Colonic mucosa (tissue), 4 donors: ENCODE results near the gene OR52E4. TPM values are rescaled to one million over a fixed set of nuclear protein-coding genes. Genes with fewer than 3 reads are reported as not detected.

Source experiments
- DNase-seq: peaks from one replicate; pipeline ENCODE4 v3.0.0-alpha.2; 2020
- H3K27ac ChIP-seq: fragments of 200-600 bp; one replicate; pipeline ENCODE4 v1.8.0; 2021
- H3K27me3 ChIP-seq: fragments of 200-600 bp; one replicate; pipeline ENCODE4 v1.8.0; 2021
- H3K36me3 ChIP-seq: fragments of 200-600 bp; one replicate; pipeline ENCODE4 v1.8.0; 2021
- H3K4me1 ChIP-seq: fragments of 200-600 bp; one replicate; pipeline ENCODE4 v1.8.0; 2021; ENCODE audit warnings: mild to moderate bottlenecking
- H3K4me3 ChIP-seq: fragments of 200-600 bp; one replicate; pipeline ENCODE4 v1.8.0; 2021
- H3K9ac ChIP-seq, 2 donors: one replicate each; pipeline ENCODE4 v1.7.0; 2013; ENCODE audit warnings: control low read depth in 2 of 2, low read depth in 2 of 2, low read length in 2 of 2
- H3K9me3 ChIP-seq: fragments of 200-600 bp; one replicate; pipeline ENCODE4 v1.8.0; 2021
- CTCF ChIP-seq: fragments of 200-600 bp; IDR thresholded peaks from one replicate; pipeline ENCODE4 v1.8.0; 2022; ENCODE audit warnings: antibody characterized with exemption, mild to moderate bottlenecking
- intact Hi-C: fragments of 100-400 bp; cut with DNase I; formaldehyde crosslinking; loops from one replicate; pipeline ENCODE4 v1.14.1; 2022
- total RNA-seq, 2 donors: library from RNA; stranded (reverse); fragmentation: NEBNext Ultra II Directional in 1 of 2; extraction: Animal tissue kit (Norgen Biotek cat#: 25700) in 1 of 2; gene quantifications; one replicate each; pipeline ENCODE4 v1.2.1, GENCODE V29; 2021
- donor health status: healthy.
- donor health status: DM: no; HTN: no; CAD: no.
- donor health status: DM: no; HTN: no; CAD: no.

Gene OR52E4
- total RNA-seq, 2 donors from 2014 or later = not detected

- DNase-seq = no peak
- H3K27ac ChIP-seq = no peak overlapping the region
- TF ChIP-seq CTCF = no peak
- H3K9me3 ChIP-seq = no peaks in the 10 kb centered on the region
- no peaks in the 10 kb centered on the region for H3K36me3 ChIP-seq
- H3K4me1 ChIP-seq = no peaks in the 10 kb centered on the region
- intact Hi-C loops = no loop called here
- H3K9ac ChIP-seq = no peak overlapping the region
- H3K4me3 ChIP-seq = no peak overlapping the region
- no peaks in the 10 kb centered on the region for H3K27me3 ChIP-seq
Observed at GRCh38 chr11:5881756-5882155, 1.3 kb downstream of the OR52E4 start.

- H3K4me1 ChIP-seq = no peaks in the 10 kb centered on the region
- TF ChIP-seq CTCF = no peak
- H3K36me3 ChIP-seq = no peaks in the 10 kb centered on the region
- intact Hi-C loops = no loop called here
- no peak overlapping the region for H3K4me3 ChIP-seq
- H3K27me3 ChIP-seq = no peaks in the 10 kb centered on the region
- DNase-seq = no peak
- no peak overlapping the region for H3K9ac ChIP-seq
- H3K9me3 ChIP-seq = no peaks in the 10 kb centered on the region
- no peak overlapping the region for H3K27ac ChIP-seq
Observed at GRCh38 chr11:5887172-5887571, 6.7 kb downstream of the OR52E4 start.

- no peak for DNase-seq
- no peak for TF ChIP-seq CTCF
- H3K9me3 ChIP-seq = no peaks in the 10 kb centered on the region
- H3K9ac ChIP-seq = no peak overlapping the region
- no peak overlapping the region for H3K4me3 ChIP-seq
- H3K4me1 ChIP-seq = no peaks in the 10 kb centered on the region
- no peaks in the 10 kb centered on the region for H3K36me3 ChIP-seq
- intact Hi-C loops = no loop called here
- no peaks in the 10 kb centered on the region for H3K27me3 ChIP-seq
- no peak overlapping the region for H3K27ac ChIP-seq
Observed at GRCh38 chr11:5887661-5888060, 7.2 kb downstream of the OR52E4 start.

- H3K27ac ChIP-seq = no peak overlapping the region
- H3K27me3 ChIP-seq = no peaks in the 10 kb centered on the region
- H3K4me1 ChIP-seq = no peaks in the 10 kb centered on the region
- no peak overlapping the region for H3K4me3 ChIP-seq
- H3K36me3 ChIP-seq = no peaks in the 10 kb centered on the region
- intact Hi-C loops = no loop called here
- H3K9me3 ChIP-seq = no peaks in the 10 kb centered on the region
- no peak for TF ChIP-seq CTCF
- no peak overlapping the region for H3K9ac ChIP-seq
- DNase-seq = no peak
Observed at GRCh38 chr11:5891216-5891800, 10.9 kb downstream of the OR52E4 start.

GRCh38 chr11:5892908-5893307, 12.5 kb downstream of the OR52E4 start, which contains the start of gene OR52E5:
TSS of gene OR52E5 (plus strand) at chr11:5893208. CDS start at chr11:5900777, 7,569 bp downstream.
- no peak for DNase-seq
- Histone ChIP-seq H3K4me3 (no peak within 1 kb of the TSS), H3K9me3 (no peaks in the 10 kb centered on the region), H3K4me1 (no peaks in the 10 kb centered on the region), H3K27me3 (no peaks in the 10 kb centered on the region), H3K9ac (no peak within 1 kb of the TSS), H3K36me3 (no peaks in the 10 kb centered on the region), H3K27ac (no peak within 1 kb of the TSS)
- no peak for TF ChIP-seq CTCF
- intact Hi-C loops = no loop called here
